Measurements from ENCODE around the gene SLC24A4. TPM values are rescaled to one million over a fixed set of nuclear protein-coding genes. Genes with fewer than 3 reads are reported as not detected.

Gene SLC24A4
- total and polyA plus RNA-seq, 4 donors = 0.47 to 2.4 (median 1.0) TPM

DNA sequence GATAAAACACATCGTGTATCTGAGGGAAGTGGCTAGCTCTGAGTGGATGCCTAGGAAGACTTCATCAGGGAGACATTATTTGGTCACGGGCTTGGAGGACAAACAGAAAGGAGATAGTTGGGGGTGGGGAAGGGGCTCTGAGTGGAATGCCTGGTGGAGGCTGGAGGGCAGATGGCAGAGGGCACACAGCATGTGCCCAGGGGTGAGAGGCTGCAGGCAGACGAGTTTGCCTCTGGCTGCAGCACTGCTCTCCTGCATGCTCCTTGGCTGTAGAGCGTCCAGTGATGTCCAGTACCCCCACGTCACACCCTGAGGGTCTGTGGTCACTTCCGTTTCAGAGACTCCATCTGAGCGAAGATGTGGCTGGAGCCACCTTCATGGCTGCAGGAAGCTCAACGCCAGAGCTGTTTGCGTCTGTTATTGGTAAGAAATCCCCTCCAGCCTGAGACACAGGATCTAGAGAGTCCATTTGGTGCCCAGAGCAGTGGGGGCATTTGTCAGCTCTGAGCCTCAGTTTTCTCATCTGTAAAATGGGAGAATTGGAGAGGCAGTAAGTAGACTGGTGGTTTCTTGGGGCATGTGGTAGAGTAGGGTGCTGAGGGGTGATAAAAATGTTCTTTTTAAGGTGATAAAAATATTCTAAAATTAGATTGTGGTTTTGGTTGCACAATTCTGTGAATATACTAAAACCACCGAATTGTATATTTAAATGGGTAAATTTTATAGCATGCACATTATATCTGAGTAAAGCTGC is 119.0 kb downstream of the SLC24A4 start:
- DNase-seq (no peak), ATAC-seq (ENCODE audit: insufficient read depth, low FRiP score) (no peak)
- TF ChIP-seq, protein P1, sequence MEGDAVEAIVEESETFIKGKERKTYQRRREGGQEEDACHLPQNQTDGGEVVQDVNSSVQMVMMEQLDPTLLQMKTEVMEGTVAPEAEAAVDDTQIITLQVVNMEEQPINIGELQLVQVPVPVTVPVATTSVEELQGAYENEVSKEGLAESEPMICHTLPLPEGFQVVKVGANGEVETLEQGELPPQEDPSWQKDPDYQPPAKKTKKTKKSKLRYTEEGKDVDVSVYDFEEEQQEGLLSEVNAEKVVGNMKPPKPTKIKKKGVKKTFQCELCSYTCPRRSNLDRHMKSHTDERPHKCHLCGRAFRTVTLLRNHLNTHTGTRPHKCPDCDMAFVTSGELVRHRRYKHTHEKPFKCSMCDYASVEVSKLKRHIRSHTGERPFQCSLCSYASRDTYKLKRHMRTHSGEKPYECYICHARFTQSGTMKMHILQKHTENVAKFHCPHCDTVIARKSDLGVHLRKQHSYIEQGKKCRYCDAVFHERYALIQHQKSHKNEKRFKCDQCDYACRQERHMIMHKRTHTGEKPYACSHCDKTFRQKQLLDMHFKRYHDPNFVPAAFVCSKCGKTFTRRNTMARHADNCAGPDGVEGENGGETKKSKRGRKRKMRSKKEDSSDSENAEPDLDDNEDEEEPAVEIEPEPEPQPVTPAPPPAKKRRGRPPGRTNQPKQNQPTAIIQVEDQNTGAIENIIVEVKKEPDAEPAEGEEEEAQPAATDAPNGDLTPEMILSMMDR (IDR thresholded peaks at IDR 0.05; ENCODE audit: control extremely low read depth, extremely low read depth) = no peak
- Histone ChIP-seq H3K27me3 (ENCODE audit: control insufficient read depth in 3 of 3, insufficient read depth in 3 of 3, low read length in 2 of 3) (peaks cover 0 to 2% (median 0%) of the 10 kb centered on the region in 3 donors), H3K4me1 (ENCODE audit: control insufficient read depth in 5 of 5, insufficient read depth in 5 of 5, low read length in 5 of 5) (peaks cover 0 to 4% (median 0%) of the 10 kb centered on the region in 5 donors), H3K27ac (ENCODE audit: low read depth in 1 of 2, low read length in 1 of 2) (no peak overlapping the region), H3K9me3 (ENCODE audit: control insufficient read depth in 4 of 4, insufficient read depth in 3 of 4, low read length in 3 of 4) (no peaks in the 10 kb centered on the region), H3K36me3 (ENCODE audit: control insufficient read depth in 4 of 4, insufficient read depth in 4 of 4, low read length in 4 of 4) (no peaks in the 10 kb centered on the region), H3K9ac (ENCODE audit: insufficient read depth in 1 of 2, low read length in 2 of 2) (no peak overlapping the region), H3K4me3 (no peak overlapping the region)
- WGBS, 2 donors = 84 to 87% methylated on average over 10 of the region's 10 CpGs

DNA sequence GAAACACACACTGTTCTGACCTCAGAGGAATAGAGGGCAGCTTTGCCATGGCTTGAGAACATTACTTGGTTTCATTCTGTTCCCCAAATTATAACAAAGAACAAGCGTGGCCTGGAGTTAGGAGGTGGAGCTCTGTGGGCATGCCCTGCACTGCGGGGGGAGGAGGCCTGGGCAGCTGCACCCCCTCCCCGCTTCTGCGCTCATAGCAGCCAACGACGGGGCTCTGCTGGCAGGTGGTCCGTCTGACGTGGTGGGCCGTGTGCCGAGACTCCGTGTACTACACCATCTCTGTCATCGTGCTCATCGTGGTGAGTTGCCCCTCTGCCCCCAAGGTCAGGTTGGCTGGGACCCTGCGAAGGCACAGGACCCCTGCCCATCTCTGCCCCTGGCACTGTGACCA is 120.2 kb downstream of the SLC24A4 start:
- Histone ChIP-seq H3K9ac (ENCODE audit: insufficient read depth in 1 of 2, low read length in 2 of 2) (no peak overlapping the region), H3K36me3 (ENCODE audit: control insufficient read depth in 4 of 4, insufficient read depth in 4 of 4, low read length in 4 of 4) (no peaks in the 10 kb centered on the region), H3K9me3 (ENCODE audit: control insufficient read depth in 4 of 4, insufficient read depth in 3 of 4, low read length in 3 of 4) (no peaks in the 10 kb centered on the region), H3K27me3 (ENCODE audit: control insufficient read depth in 3 of 3, insufficient read depth in 3 of 3, low read length in 2 of 3) (peaks cover 0 to 2% (median 0%) of the 10 kb centered on the region in 3 donors), H3K4me1 (ENCODE audit: control insufficient read depth in 5 of 5, insufficient read depth in 5 of 5, low read length in 5 of 5) (no peaks in the 10 kb centered on the region), H3K27ac (ENCODE audit: low read depth in 1 of 2, low read length in 1 of 2) (no peak overlapping the region), H3K4me3 (no peak overlapping the region)
- ATAC-seq (ENCODE audit: insufficient read depth, low FRiP score) (no peak), DNase-seq (no peak)
- TF ChIP-seq, protein P1 (IDR thresholded peaks at IDR 0.05; ENCODE audit: control extremely low read depth, extremely low read depth) = no peak
- WGBS, 2 donors = 92 to 94% methylated on average over 14 of the region's 14 CpGs

GRCh38 chr14:92443741-92444140 is 120.8 kb downstream of the SLC24A4 start:
- 90 to 95% methylated on average over 8 of the region's 8 CpGs for WGBS, 2 donors
- H3K27ac ChIP-seq (ENCODE audit: low read depth in 1 of 2, low read length in 1 of 2) = no peak overlapping the region
- H3K27me3 ChIP-seq (ENCODE audit: control insufficient read depth in 3 of 3, insufficient read depth in 3 of 3, low read length in 2 of 3) = peaks cover 0 to 2% (median 0%) of the 10 kb centered on the region in 3 donors
- H3K36me3 ChIP-seq (ENCODE audit: control insufficient read depth in 4 of 4, insufficient read depth in 4 of 4, low read length in 4 of 4) = no peaks in the 10 kb centered on the region
- no peak overlapping the region for H3K9ac ChIP-seq (ENCODE audit: insufficient read depth in 1 of 2, low read length in 2 of 2)
- no peaks in the 10 kb centered on the region for H3K9me3 ChIP-seq (ENCODE audit: control insufficient read depth in 4 of 4, insufficient read depth in 3 of 4, low read length in 3 of 4)
- ATAC-seq (ENCODE audit: insufficient read depth, low FRiP score) (no peak), DNase-seq (no peak)
- H3K4me1 ChIP-seq (ENCODE audit: control insufficient read depth in 5 of 5, insufficient read depth in 5 of 5, low read length in 5 of 5) = no peaks in the 10 kb centered on the region
- H3K4me3 ChIP-seq = no peak overlapping the region
- TF ChIP-seq, protein P1 (IDR thresholded peaks at IDR 0.05; ENCODE audit: control extremely low read depth, extremely low read depth) = no peak

Measured in lung (tissue), 12 donors.